ENCODE measurements around the gene HES5. TPM values are rescaled to one million over a fixed set of nuclear protein-coding genes. Genes with fewer than 3 reads are reported as not detected.

HES5 gene
- under 1 TPM in 1 of 2 experiments, not detected in 1; 0.25 TPM for total RNA-seq

GRCh38 chr1:2529784-2530512 is at the start of gene HES5:
HES5 (minus strand) TSS chr1:2530263; CDS start chr1:2530164, 99 bp downstream.

GRCh38 chr1:2556277-2556677 is 26.2 kb upstream of the HES5 start, which contains the start of gene TNFRSF14:
TNFRSF14 (plus strand) TSS chr1:2556371; CDS start chr1:2556665, 294 bp downstream.

GRCh38 chr1:2525920-2526823 is 3.9 kb downstream of the HES5 start, which contains the start of gene PANK4:
PANK4 (minus strand) TSS chr1:2526596; CDS start chr1:2526587, 9 bp downstream.

Other genes with a start within 250 kb of the HES5 start
- gene MORN1, start 138.7 kb downstream of the HES5 start, total RNA-seq = 1 to 10 TPM; 7.1 to 7.3 TPM
- gene RER1, start 138.4 kb downstream of the HES5 start, total RNA-seq = 100 to 1,000 TPM; 130 to 132 TPM
- 10 to 100 TPM in 1 of 2 experiments, 1 to 10 TPM in 1; 9.6 to 11.9 TPM for gene PEX10, start 117.7 kb downstream of the HES5 start, total RNA-seq
- gene PLCH2, start 54.0 kb downstream of the HES5 start, total RNA-seq = 10 to 100 TPM; 19.6 to 23.7 TPM
- 10 to 100 TPM; 71.0 to 71.6 TPM for gene PANK4, start 3.7 kb downstream of the HES5 start, total RNA-seq
- gene TNFRSF14, start 26.1 kb upstream of the HES5 start, total RNA-seq = 100 to 1,000 TPM; 204 to 205 TPM
- 10 to 100 TPM; 26.0 to 34.6 TPM for gene PRXL2B, start 56.5 kb upstream of the HES5 start, total RNA-seq
- 1 to 10 TPM; 5.3 to 5.5 TPM for gene MMEL1, start 102.8 kb upstream of the HES5 start, total RNA-seq

All from activated naive CD4-positive, alpha-beta T cell treated with anti-CD3 and anti-CD28 coated beads, Interleukin-2, amount 10 ng/mL, durations not matched to agents 5 hours and 36 hours (primary cell).